NCI-H2107 treated with DMSO at 0.1 percent for 48 hours (cell line): ENCODE results near the gene HABP2.

Experiments used
- DNase-seq: peaks from one replicate; lab custom pipeline; 2025; ENCODE audit not compliant: unreplicated experiment; lab: John Stamatoyannopoulos, UW

HABP2 gene

GRCh38 chr10:113600569-113600968 lies 47.7 kb downstream of the HABP2 start:
- no peak for DNase-seq

- DNase-seq: no peak
These were observed 50.4 kb downstream of the HABP2 start for GRCh38 chr10:113603057-113603777.

- DNase-seq: no peak
These were observed 51.7 kb downstream of the HABP2 start for GRCh38 chr10:113604572-113604971.

- DNase-seq: no peak
These were observed 52.6 kb downstream of the HABP2 start for GRCh38 chr10:113605268-113605978.

- no peak for DNase-seq
These were observed 56.9 kb downstream of the HABP2 start for GRCh38 chr10:113609704-113610108.

- DNase-seq: no peak
These were observed 58.1 kb downstream of the HABP2 start for GRCh38 chr10:113610631-113611601.

GRCh38 chr10:113612154-113612553 lies 59.3 kb downstream of the HABP2 start:
- DNase-seq: no peak

GRCh38 chr10:113613427-113613826 lies 60.6 kb downstream of the HABP2 start:
- no peak for DNase-seq

- DNase-seq: no peak
These were observed 61.3 kb downstream of the HABP2 start for GRCh38 chr10:113613977-113614690.

GRCh38 chr10:113616244-113617074 lies 63.6 kb downstream of the HABP2 start:
- no peak for DNase-seq

GRCh38 chr10:113617086-113617485 lies 64.2 kb downstream of the HABP2 start:
- no peak for DNase-seq

- DNase-seq: no peak
These were observed 65.5 kb downstream of the HABP2 start for GRCh38 chr10:113618338-113618737.

- DNase-seq: no peak
These were observed 66.5 kb downstream of the HABP2 start for GRCh38 chr10:113619401-113619800.

GRCh38 chr10:113620511-113620910 lies 67.7 kb downstream of the HABP2 start:
- DNase-seq: peak; percentile 39

- no peak for DNase-seq
These were observed 68.1 kb downstream of the HABP2 start for GRCh38 chr10:113620936-113621335.

GRCh38 chr10:113621799-113622198 lies 68.9 kb downstream of the HABP2 start:
- no peak for DNase-seq

- no peak for DNase-seq
These were observed 70.0 kb downstream of the HABP2 start for GRCh38 chr10:113622831-113623230.

GRCh38 chr10:113625461-113626186 lies 72.8 kb downstream of the HABP2 start:
- no peak for DNase-seq

GRCh38 chr10:113626809-113627355 lies 74.0 kb downstream of the HABP2 start:
- DNase-seq: no peak
